ENCODE measurements around the gene YJEFN3. TPM values are rescaled to one million over a fixed set of nuclear protein-coding genes. Genes with fewer than 3 reads are reported as not detected.

YJEFN3 gene
- total RNA-seq, 1 donor from 2014 or later: 21.6 TPM

GRCh38 chr19:19582471-19582870 lies 53.8 kb downstream of the YJEFN3 start:
- Mint-ChIP-seq H3K27ac (ENCODE audit: unreplicated experiment) (peak overlapping the region; percentile 84), H3K4me3 (ENCODE audit: unreplicated experiment) (peak overlapping the region; percentile 34), H3K4me1 (ENCODE audit: low read depth, unreplicated experiment) (peaks cover 33% of the 10 kb centered on the region), H3K36me3 (ENCODE audit: unreplicated experiment) (no peaks in the 10 kb centered on the region), H3K27me3 (ENCODE audit: unreplicated experiment) (peaks cover 20% of the 10 kb centered on the region), H3K9me3 (ENCODE audit: unreplicated experiment) (peaks cover 18% of the 10 kb centered on the region)
- DNase-seq: no peak
- TF ChIP-seq CTCF (IDR thresholded peaks at IDR 0.05; ENCODE audit: partially characterized antibody, unreplicated experiment): no peak

GRCh38 chr19:19584356-19584755 lies 55.6 kb downstream of the YJEFN3 start:
- DNase-seq: no peak
- Mint-ChIP-seq H3K9me3 (ENCODE audit: unreplicated experiment) (peaks cover 6% of the 10 kb centered on the region), H3K27ac (ENCODE audit: unreplicated experiment) (no peak overlapping the region), H3K4me3 (ENCODE audit: unreplicated experiment) (no peak overlapping the region), H3K36me3 (ENCODE audit: unreplicated experiment) (no peaks in the 10 kb centered on the region), H3K27me3 (ENCODE audit: unreplicated experiment) (peaks cover 12% of the 10 kb centered on the region), H3K4me1 (ENCODE audit: low read depth, unreplicated experiment) (peaks cover 27% of the 10 kb centered on the region)
- no peak for TF ChIP-seq CTCF (IDR thresholded peaks at IDR 0.05; ENCODE audit: partially characterized antibody, unreplicated experiment)

Other genes with a start within 250 kb of the YJEFN3 start
- 134 TPM for gene SUGP1, start 208.4 kb upstream of the YJEFN3 start, total RNA-seq (ENCODE audit: unreplicated experiment)
- 107 TPM for gene MAU2, start 208.1 kb upstream of the YJEFN3 start, total RNA-seq (ENCODE audit: unreplicated experiment)
- gene GATAD2A, start 123.2 kb upstream of the YJEFN3 start, total RNA-seq (ENCODE audit: unreplicated experiment): 203 TPM
- gene TSSK6, start 13.4 kb upstream of the YJEFN3 start, total RNA-seq (ENCODE audit: unreplicated experiment): 1.7 TPM
- gene NDUFA13, start 12.7 kb upstream of the YJEFN3 start, total RNA-seq (ENCODE audit: unreplicated experiment): 394 TPM
- 40.9 TPM for gene CILP2, start 9.4 kb downstream of the YJEFN3 start, total RNA-seq (ENCODE audit: unreplicated experiment)
- gene PBX4, start 89.8 kb downstream of the YJEFN3 start, total RNA-seq (ENCODE audit: unreplicated experiment): 56.1 TPM
- 364 TPM for gene LPAR2, start 99.3 kb downstream of the YJEFN3 start, total RNA-seq (ENCODE audit: unreplicated experiment)
- gene GMIP, start 114.7 kb downstream of the YJEFN3 start, total RNA-seq (ENCODE audit: unreplicated experiment): 204 TPM
- gene ATP13A1, start 134.8 kb downstream of the YJEFN3 start, total RNA-seq (ENCODE audit: unreplicated experiment): 92.7 TPM
- gene ZNF101, start 139.9 kb downstream of the YJEFN3 start, total RNA-seq (ENCODE audit: unreplicated experiment): 8.0 TPM
- 10.9 TPM for gene ZNF14, start 204.2 kb downstream of the YJEFN3 start, total RNA-seq (ENCODE audit: unreplicated experiment)

All from glutamatergic neuron (in vitro differentiated cells).